ENCODE results near the gene CTRL.
A peak's percentile ranks its signal among the peaks of the same experiment; 100 is the strongest.
"Not testable (repeated sequence)": the region's sequence is repeated elsewhere in the genome, so short reads cannot be mapped to it uniquely, and the experiment has no call there.

The CTRL gene

DNA sequence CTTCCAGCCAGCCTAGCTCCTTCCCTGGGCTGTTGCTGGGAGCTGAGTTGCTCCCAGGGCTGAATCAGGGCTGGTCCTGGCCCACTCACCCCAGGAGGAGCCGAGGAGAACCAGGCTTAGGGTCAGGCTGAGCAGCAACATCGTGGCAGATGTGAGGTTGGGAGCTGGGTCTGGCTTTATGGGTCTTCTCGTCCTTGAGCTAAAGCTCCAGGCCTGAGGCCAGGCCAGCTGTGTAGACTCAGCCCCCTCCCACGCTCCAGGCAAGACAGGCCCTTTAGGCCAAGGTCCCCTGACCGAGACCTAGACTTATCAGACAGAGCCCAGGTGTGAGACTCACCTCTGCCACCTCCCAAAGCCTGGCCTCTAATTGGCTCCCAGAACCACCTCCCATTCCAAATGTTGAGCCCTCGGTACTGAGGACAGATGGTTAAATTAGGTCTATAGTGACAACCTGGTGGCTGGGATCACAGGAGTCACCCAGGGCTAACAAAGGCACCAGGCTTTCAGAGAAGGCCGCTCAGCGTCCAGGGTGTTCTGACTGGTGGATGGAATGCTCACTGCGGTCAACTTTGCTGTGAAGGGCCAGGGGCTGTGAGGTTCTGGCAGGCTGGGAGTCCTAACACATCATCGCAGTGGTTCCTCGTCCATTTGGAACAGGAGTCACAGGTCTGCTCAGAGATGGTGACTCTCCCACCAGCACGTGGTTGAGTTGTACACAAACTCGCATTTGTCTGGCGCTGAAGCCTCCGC, at the start of gene CTRL:
CTRL (minus strand) TSS at position 151 of the 750 bp plus-strand sequence; CDS start at position 141, 10 bp downstream.
- no peak for DNase-seq

DNA sequence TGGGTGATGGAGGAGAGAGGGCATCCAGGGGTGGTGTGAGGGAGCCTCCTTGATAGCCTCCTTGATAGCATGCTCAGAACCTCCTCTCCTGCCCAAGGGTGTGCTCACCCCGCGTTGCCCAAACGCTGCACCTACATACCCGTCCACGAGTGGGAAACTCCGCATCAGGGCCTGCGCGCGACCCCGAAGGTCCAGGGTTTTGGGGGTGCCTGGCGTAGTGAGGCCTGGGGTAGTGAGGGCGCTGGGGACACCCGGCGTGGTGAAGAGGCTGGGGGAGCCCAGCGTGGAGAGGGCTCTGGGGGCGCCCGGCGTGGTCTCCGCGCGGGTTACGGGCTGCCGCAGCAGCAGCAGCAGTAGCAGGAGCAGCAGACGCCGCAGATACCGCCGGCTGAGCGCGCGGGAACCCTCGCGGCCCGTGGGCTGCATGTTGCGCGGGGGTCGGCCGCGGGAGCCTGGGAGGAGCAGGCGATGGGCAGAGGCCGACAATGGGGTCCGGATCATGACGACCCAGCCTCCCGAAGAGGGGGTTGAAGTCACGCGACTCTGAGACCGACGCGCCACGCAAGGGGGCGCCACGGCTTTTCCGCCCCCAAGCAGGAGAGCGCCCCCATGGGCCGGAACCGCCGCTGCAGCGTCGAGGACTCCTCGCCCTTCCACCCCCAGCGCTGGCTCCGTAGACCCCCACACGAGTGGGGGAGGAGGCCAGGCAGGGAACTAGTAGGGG, 48.5 kb upstream of the CTRL start, which contains the start of gene DPEP3:
DPEP3 (minus strand) TSS at position 545 of the 724 bp plus-strand sequence; CDS start at position 426, 119 bp downstream.
- no peak for DNase-seq

DNA sequence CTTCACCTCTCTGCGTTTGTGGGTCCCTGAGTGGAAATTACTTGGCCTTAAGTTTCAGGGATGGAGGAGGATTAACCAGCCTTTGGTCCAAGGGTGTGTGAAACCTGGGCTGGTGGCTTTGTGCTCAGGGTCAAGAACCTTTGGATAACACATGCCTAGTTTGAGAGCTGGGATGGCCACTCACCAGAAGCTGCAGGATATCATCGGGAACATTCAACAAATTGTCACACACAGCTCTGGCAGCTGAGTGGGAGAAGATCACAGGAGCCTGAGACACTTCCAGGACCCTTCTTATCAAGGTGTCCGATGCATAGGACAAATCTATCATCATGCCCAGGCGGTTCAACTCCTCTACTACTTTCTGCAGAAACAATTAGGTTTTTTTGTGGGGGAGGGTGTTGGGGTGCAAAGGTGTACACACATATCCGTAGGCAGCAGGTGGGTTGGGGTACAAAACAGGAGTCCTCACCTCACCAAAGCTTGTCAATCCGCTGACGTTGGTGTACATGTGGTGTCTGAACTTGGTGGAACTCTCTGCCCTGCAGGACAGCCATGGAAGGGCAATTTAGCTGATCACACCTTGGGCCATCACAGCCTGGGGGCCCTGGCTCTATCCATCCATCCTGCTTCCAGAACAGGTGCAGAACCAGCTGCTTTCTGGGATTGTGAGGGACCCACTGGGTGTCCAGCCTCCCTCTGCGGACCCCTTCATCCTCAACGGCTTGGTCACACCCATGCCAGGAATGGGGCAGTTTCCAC, 46.0 kb upstream of the CTRL start:
- no peak for DNase-seq

DNA sequence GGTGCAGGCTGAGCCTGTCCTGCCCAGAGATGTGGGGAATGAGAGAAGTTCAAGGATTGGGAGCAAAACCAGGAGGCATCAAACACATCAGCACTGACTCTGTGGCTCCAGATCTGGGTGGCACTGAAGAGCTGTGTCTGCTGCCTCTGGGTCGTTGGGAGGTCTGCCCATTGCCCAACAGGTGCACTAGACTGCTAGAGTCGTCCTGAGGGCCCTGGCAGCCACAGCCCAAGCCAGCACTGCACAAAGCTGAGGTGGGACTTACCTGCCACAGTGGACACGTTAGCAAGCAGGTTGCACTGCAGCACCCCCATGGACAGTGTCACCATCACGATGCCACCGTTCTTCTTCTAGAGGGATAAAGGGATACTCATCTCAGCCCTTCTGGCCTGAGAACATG, 45.3 kb upstream of the CTRL start:
- no peak for DNase-seq

DNA sequence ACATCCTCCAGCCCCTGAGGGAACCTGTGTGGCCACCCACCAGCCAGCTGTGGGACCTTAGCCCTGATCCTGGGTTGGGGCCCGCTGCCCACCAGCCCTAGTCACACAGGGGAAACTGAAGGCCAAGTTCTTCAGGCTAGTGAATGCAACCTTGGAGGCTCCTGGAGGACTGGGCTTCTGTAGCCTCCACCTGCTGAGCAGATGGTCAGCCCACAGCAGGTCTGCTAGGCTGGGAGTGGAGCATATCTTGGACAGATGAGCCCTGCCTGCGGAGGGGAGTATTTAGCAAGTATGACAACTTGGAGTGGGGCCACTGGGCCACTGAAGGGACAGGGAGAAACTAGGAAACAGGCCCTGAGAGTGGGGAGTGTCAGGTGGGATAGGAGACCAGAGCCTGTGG, 44.5 kb upstream of the CTRL start:
- no peak for DNase-seq

DNA sequence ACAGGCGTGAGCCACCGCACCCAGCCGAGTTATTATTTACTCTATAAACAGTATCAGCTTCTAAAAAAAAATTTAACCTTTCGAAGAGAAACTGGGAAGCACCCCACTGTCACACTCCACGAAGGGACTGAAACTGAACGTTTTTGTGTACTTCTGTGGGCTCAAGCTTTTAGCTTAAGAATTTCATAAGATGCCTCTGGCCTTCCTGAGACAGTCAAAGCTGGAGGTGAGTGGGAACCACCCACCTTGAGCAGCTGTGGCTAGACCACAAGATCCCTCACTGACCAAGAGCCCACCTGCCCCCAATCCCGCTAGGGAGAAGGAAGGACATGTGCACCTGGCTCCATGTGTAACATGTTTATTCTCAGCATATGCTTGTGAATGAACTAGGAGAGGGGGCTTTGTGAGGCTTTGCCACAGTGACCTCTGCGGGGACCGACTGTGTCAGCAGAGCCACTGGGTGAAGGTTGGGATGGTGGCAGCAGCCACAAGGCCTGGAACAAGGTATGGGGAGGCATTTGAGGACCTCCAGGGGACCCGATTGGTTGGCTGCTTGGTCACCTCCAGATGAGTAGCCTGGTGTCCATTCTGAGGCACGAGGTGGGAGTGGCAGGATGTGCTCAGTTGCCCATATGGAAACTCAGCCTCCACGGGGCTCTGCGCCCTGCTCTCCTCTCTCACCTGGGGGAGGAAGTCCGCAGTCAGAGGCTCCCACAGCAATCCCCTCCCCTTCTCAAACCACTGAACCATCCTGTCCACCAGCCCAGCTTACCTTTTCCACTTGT, 43.9 kb upstream of the CTRL start:
- DNase-seq = no peak

DNA sequence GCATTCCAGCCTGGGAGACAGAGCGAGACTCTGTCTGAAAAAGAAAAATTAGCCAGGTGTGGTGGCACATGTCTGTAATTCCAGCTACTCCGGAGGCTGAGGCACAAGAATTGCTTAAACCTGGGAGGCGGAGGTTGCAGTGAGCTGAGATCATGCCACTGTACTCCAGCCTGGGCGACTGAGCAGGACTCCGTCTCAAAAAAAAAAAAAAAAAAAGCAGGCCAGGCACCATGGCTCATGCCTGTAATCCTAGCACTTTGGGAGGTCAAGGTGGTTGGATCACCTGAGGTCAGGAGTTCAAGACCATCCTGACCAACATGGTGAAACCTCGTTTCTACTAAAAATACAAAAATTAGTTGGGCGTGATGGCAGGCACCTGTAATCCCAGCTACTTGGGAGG, 40.6 kb upstream of the CTRL start:
- DNase-seq = not testable (repeated sequence)

DNA sequence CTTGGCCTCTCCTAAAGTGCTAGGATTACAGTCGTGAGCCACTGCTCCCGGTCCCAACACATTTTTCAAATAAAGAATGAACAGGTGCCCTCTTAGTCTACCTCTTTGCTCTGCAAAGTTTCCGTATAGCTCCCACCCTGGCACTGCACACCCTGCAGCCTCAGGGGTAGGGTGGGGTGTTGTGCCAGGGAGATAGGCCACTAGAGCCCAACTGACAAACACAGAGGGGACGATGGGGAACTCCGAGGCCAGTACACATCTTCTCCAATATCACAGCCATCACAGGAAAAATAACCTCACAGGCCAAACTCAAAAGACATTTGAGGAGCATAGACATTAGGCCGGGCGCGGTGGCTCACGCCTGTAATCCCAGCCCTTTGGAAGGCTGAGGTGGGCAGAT, 39.4 kb upstream of the CTRL start:
- DNase-seq = no peak

DNA sequence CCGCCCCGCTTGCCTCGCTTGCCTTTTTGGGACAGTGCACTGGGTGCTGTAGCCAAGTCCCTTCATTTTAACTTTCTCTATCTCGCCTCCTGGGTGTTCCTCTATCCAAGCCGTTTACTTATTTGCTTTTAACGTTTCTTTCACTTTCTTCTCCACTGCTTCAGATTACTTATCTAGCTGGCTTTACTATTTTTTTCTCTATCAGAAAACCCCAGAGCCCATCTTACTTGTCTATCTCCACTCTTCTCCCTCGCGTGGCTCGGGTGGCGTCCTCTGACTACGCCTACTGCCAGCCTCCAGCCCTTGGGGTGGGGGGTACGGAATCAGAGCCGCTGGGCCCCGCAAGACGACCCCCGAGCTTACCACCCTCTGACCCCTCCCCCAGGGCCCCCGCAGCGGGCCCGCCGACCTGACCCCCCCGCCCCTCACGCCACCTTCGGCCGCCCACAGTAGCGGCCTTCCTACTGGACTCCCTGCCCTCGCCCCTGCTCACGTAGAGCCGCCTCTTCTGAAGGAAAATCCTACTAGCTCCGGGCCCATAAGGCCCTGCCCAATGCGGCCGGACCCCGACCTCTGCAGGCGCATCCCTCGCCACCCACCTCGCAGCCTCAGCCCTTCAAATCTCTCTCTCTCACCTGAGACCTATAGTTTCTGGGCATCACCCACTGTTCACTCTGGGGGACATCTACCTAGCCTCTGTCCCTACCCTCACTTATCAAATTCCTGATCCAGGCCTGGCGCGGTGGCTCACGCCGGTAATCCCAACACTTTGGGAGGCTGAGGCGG, 37.8 kb upstream of the CTRL start:
- DNase-seq = no peak

DNA sequence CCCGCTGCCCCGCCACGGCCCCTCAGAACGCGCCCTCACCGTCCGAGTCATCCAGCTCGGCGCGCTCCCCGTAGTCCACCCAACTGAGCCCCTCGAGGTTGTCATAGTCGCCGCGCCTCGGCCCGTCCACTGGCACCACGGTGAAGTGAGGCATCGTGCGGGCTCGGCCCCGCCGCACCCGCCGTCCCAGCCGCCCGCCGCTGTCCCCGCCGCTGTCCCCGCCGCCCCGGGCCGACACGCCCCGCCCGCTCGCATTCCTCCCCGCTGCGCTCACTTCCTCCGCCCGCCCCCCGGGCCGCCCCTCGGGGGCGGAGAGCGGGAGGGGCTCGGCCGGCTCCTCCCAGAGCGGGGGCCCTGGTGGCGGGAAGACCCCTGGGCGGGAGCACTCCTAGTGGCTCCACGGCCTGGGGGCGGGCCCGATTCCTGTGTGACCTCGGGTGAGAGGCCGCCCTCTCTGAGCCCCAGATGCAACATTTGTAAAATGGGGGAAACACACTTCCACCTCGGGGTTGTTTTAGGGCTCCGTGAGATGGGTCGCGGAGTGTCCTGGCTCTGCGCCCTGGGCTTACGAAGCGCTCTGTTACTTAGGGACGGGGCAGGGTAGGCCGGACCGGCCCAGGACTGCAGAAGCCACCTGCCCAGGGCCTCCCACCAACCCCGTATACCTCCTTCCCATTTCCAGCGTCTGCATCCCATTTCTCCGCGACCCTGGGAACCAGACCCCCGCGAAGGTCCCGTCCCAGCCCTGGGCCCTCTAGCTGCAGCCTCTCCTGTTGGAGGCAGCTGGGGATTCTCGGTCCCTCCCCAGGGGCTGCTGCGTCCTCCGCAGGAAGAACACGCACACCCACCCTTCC, 37.0 kb upstream of the CTRL start, which contains the start of gene SLC12A4:
SLC12A4 (minus strand) TSS at position 238 of the 854 bp plus-strand sequence; CDS start at position 154, 84 bp downstream.
- peak; percentile 67 to 69 for DNase-seq

DNA sequence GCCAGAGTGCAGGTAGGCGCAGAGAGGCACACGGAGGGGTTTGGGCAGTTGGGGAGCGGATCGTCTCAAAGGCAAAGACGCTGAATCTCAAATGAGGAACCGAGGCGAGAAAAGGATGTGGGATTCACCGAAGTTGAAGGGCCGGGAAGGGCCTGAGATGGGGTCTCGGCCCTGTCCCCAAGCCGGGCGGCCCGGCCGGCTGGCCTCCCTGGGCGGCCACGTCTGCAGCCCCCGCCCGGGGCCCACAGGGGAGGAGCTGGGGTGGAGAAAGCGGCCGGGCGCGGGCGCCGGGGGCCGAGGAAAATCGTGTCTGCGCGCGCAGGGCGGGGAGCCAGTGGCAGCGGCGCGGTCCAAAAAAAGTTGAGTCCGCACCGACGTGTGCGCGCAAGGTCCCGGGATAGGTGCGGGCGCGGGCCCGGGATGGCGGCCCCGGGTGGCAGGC, 36.3 kb upstream of the CTRL start:
- no peak for DNase-seq

DNA sequence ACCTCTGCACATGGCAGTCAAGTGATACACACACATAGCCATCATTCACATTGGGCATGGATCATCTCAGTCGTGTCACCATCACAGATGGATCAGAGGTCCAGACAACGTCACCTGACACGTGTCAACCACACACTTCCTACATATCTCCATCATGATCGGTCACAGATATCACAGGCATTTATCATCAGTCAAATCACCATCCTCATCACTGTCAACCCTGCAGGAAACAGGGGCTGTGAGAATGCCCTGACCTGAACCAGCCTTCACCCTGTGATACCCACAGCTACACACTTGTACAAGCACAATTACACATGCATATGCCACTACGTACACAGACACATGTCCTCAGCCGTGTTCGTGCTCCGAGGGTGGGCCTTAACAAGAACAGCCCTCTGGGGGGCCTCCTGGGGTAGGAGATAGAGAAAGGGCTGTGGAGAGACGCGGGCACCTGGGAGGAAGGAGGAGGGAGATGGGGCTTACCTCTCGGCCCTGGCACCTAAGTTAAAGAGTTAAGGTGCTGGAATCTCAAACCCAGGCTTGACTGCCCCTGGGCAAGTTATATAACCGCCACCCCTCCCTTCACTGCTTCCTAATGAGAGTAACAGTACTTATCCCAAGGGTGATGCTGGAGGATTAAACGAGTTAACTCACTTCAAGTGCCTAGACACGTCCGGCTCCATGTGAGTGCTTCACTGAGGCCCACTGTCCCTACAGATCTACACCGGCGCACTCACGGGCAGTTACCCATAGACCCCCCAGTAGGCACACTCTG, 35.7 kb upstream of the CTRL start:
- no peak for DNase-seq

DNA sequence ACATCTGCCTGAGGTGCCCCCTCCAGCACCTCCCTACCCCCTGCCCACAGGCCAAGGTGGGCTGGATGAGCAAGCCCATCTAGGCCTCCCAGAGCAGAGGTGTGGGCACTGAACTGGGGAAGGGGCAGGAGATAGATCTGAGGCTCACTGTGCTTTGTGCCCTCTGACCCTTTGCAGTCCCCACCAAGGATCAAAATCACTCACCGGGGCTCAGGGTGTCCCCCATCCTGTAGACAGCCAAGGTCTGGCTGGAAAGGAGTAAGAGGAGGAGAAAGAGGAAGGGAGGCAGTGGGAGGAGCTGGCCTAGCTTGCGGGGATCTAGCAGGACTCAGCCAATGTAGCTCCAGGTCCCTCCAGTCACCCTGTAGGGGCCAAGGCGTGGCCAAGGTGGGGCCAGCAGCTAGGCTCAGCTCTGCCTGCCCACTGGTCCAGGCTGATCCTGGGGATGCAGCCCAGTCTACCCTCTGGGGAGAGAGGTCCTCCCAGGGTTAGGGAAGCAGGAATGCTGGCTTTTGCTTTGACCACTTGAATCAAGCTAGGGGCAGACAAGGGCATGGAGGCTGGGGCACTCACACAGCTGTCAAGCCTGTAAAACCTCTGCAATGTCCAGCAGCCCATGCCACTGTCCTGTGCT, 35.0 kb upstream of the CTRL start:
- no peak for DNase-seq

DNA sequence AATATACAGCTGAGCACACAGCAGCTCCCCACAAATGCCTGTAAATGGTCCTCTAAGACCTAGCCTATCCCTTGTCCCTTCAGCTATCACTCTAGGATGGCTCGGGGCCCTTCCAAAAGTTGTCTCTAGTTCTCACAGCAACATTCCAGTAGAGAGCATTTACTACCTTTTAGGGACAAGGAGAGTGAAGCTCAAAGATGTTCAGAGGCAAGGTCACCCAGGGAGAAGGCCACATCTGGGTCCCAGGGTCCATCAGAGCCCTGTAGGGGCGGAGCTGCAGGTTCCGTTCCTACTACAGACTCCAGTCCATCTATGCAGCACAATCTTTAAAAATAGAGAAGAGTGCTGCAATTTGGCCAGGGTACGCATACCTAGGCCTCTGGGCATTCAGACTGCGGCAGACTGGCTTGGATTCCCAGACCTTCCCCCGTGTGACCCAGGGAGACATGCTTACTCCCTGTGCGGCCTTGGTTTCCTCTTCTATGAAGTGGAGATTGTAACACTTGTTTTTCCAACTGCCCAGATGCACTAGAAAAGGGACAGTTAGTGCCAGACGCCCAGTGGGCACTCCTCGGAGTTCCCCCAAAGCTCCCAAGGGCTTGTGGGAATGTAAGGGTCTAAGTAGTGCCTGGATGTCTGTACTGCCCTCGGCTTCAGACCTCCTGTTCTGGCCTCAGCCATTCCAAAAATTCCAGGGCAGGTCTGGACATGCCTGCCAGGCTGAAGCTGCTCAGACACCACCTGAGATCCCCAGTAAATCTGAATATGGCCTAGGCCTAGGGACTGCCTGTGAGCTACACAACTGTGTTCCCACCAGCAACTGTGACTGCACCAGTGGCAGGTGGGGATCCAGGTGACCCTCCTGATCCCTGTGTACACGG, 34.2 kb upstream of the CTRL start:
- no peak for DNase-seq

DNA sequence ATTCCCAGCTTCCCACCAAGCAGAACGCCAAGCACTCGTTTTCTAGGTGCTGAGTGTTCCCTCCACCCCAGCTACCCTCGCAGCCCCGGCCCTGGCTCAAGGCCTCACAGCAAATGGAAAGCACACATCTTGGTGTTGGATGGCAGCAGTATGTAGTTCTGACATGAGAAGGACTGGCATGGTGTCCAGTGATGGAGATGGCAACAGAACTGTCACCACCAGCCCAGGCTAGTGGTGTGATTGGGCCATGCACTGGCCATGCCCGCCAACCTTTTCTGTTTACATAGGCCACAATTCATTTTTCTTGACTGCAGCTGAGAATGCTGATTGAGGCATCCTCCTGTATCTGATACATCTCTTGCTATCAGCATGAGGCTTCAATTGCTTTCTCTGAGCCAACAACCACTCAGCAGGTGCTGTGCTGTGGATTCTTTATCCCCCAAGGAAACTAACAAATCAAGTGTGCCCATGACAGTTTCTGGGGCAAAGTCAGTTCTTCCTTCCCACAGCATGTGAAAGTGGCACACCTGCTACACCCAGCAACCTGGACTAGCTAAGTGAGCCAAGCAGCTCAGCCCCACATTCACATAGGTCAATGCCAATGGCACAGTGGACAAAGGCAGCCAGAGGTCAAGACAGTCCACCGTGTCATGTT, 32.9 kb upstream of the CTRL start:
- DNase-seq = no peak

DNA sequence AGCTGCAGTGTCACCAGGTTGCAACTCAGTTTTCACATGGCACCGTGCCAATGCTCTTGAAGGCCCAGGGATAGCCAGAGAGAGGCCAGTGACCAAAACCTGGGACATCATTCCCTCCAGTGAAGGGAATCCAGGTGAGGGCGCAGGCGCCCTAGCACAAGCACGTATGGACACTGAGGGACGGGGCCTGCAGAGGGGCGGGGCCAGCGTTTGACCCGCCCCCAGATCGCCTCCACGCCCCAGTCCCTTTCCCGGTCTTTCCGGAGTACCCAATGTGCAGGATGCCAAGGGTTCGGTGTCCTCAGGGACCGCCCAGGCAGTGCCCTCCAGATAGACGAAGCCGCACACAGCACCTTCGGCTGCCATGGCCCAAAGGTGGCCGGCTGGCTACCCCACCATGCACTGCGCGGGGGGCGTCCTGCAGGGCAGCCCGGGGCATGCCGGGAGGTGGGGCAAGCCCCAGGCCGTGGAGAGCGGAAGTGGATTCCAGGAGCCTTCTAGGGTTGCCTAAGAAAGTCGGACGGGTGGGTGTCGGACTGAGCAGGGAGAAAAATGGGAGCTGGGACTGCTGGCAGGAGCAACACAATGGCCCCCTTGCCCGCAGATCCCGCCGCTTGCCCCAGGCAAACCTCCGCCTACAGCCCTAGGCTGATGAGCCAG, 32.1 kb upstream of the CTRL start:
- no peak for DNase-seq

DNA sequence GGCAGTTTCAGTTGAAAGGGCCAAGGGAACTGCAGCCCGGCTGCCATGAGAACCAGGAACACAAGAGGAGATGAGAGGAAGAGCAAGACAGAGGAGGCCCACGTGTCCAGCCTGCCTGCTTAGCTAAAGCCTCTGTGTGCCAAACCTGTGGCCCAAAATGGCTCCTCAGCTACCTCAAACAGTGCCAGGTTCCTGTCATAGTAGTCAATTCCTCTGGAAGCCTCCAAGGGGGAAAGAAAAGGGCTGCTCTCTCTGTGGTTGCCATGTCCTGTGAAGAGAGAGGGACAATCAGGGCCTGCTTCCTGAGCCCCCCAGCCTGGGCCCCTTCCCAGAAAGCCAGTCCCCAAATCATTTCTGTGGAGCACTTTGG, 31.6 kb upstream of the CTRL start:
- DNase-seq = no peak

All from activated CD4-positive, alpha-beta T cell treated with anti-CD3 and anti-CD28 coated beads, Interleukin-2, amount 50 U/mL, for 4 hours (primary cell).